ENCODE data around the gene LBX1. TPM values are rescaled to one million over a fixed set of nuclear protein-coding genes. Genes with fewer than 3 reads are reported as not detected.

The LBX1 gene
- total and polyA plus RNA-seq, 2 donors (not counting 1 experiment from before 2014, with no cell fraction given), result not detected

DNA sequence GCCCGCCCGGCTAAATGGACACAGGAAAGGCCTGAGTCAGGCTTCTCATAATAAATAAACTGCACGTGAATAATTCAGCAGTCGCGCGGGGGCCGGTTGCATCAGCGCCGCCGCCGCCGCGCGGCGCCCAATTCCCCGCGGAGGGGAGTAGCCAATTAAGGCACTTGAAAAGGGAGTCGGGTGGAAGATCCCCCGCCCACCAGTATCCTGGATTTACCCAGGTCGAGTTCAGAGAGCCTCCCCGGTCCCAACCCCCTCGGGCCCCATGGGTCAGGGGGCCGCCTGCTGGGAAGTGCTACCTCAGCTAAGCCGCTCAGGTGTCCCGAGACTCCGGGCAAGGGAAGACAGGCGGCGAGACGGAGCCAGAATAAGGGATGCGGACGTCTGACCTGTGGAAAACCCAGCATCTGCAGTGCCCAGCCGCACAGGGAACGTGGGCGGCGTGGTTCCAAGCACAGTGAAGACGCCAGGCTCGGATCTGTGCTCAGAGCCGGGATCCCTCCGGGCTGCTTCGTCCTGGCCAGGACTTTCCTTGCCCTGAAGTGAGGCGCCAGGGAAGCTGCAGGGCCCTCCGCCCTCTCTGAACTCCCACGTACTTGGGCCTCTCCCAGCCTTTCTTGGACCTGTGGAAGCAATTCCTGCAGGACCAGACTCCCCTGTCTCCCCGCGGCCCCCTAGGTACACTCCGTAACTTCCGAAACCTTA is 7.3 kb upstream of the LBX1 start:
- Mint-ChIP-seq H3K27me3 (peaks cover 83% of the 10 kb centered on the region), H3K4me3 (peak overlapping the region; percentile 59), H3K27ac (no peak overlapping the region), H3K9me3 (ENCODE audit: insufficient read depth) (no peaks in the 10 kb centered on the region), H3K4me1 (peaks cover 12% of the 10 kb centered on the region)
- Histone ChIP-seq H3K27ac (ENCODE audit: low read length in 2 of 2) (no peak overlapping the region), H3K4me2 (replicated peaks; ENCODE audit: low read depth, low read length, poor library complexity, severe bottlenecking) (peak overlapping the region; percentile 70), H3K36me3 (replicated peaks in 1 of 2; ENCODE audit: control extremely low read depth in 1 of 2, control insufficient read depth in 1 of 2, extremely low read depth in 1 of 2, insufficient read depth in 2 of 2, low read length in 1 of 2) (no peaks in the 10 kb centered on the region), H3K79me2 (ENCODE audit: control insufficient read depth, insufficient read depth, low read length) (no peaks in the 10 kb centered on the region), H3K9ac (ENCODE audit: low read length) (peak overlapping the region; percentile 6), H3K9me3 (ENCODE audit: control extremely low read depth in 1 of 3, control insufficient read depth in 2 of 3, insufficient read depth in 1 of 3, low read length in 2 of 3) (peaks cover 0 to 32% (median 0%) of the 10 kb centered on the region in 3 donors), H2AFZ (ENCODE audit: insufficient read depth, low read depth, low read length, poor library complexity, severe bottlenecking) (no peak overlapping the region), H4K20me1 (ENCODE audit: control insufficient read depth, insufficient read depth, low read length, poor library complexity, severe bottlenecking) (no peaks in the 10 kb centered on the region), H3K4me3 (ENCODE audit: control extremely low read depth in 1 of 5, extremely low read depth in 1 of 5, insufficient read depth in 1 of 5, low read depth in 2 of 5, low read length in 4 of 5) (peak overlapping the region in 1 of 5 experiments; percentile 3), H3K27me3 (replicated peaks in 1 of 4; ENCODE audit: control extremely low read depth in 1 of 4, control insufficient read depth in 3 of 4, insufficient read depth in 4 of 4, low read length in 3 of 4) (peaks cover 0 to 91% (median 82%) of the 10 kb centered on the region in 4 experiments), H3K4me1 (ENCODE audit: control insufficient read depth in 2 of 2, insufficient read depth in 2 of 2, low read length in 2 of 2) (peaks cover 21 to 39% of the 10 kb centered on the region in 2 donors)
- intact Hi-C loops (cut with micrococcal nuclease), result loop anchor here (2.0 kb wide), 1 partner anchor 20 kb away; no protein-coding TSS in a partner anchor
- ChIA-PET POLR2A (no interaction called here), CTCF (interaction anchor here (0.9 to 1.2 kb wide), 2 partner anchors 10 to 23 kb away, joined by 3 to 5 read pairs; no protein-coding TSS in a partner anchor)
- ATAC-seq (ENCODE audit: low read depth) (no peak), DNase-seq (peak; percentile 62)
- TF ChIP-seq CTCF (IDR thresholded peaks at IDR 0.05), result no peak
- peak; percentile 98 for TF ChIP-seq EZH2 (IDR thresholded peaks at IDR 0.05; ENCODE audit: borderline replicate concordance, insufficient read depth, low read depth, low read length, poor library complexity, severe bottlenecking)
- WGBS (ENCODE audit: insufficient coverage), result 11% methylated on average over 47 of the region's 47 CpGs

GRCh38 chr10:101235766-101236165 is 6.5 kb upstream of the LBX1 start:
- no peaks in the 10 kb centered on the region for H4K20me1 ChIP-seq (ENCODE audit: control insufficient read depth, insufficient read depth, low read length, poor library complexity, severe bottlenecking)
- ATAC-seq (ENCODE audit: low read depth) (no peak), DNase-seq (peak; percentile 27)
- Mint-ChIP-seq H3K27ac (no peak overlapping the region), H3K4me1 (peaks cover 12% of the 10 kb centered on the region), H3K9me3 (ENCODE audit: insufficient read depth) (no peaks in the 10 kb centered on the region), H3K4me3 (peak overlapping the region; percentile 59), H3K27me3 (peaks cover 83% of the 10 kb centered on the region)
- no peak for TF ChIP-seq EZH2 (IDR thresholded peaks at IDR 0.05; ENCODE audit: borderline replicate concordance, insufficient read depth, low read depth, low read length, poor library complexity, severe bottlenecking)
- TF ChIP-seq CTCF (IDR thresholded peaks at IDR 0.05), result no peak
- no peak overlapping the region for H3K27ac ChIP-seq (ENCODE audit: low read length in 2 of 2)
- no peak overlapping the region for H2AFZ ChIP-seq (ENCODE audit: insufficient read depth, low read depth, low read length, poor library complexity, severe bottlenecking)
- H3K36me3 ChIP-seq (replicated peaks in 1 of 2; ENCODE audit: control extremely low read depth in 1 of 2, control insufficient read depth in 1 of 2, extremely low read depth in 1 of 2, insufficient read depth in 2 of 2, low read length in 1 of 2), result no peaks in the 10 kb centered on the region
- ChIA-PET POLR2A (no interaction called here), CTCF (interaction anchor here (0.9 to 1.2 kb wide), 2 partner anchors 9 to 22 kb away, joined by 3 to 5 read pairs; no protein-coding TSS in a partner anchor)
- no peaks in the 10 kb centered on the region for H3K79me2 ChIP-seq (ENCODE audit: control insufficient read depth, insufficient read depth, low read length)
- H3K9ac ChIP-seq (ENCODE audit: low read length), result no peak overlapping the region
- peaks cover 0 to 36% (median 0%) of the 10 kb centered on the region in 3 donors for H3K9me3 ChIP-seq (ENCODE audit: control extremely low read depth in 1 of 3, control insufficient read depth in 2 of 3, insufficient read depth in 1 of 3, low read length in 2 of 3)
- intact Hi-C loops (cut with micrococcal nuclease), result loop anchor here (2.0 kb wide), 1 partner anchor 19 kb away; no protein-coding TSS in a partner anchor
- peaks cover 0 to 97% (median 88%) of the 10 kb centered on the region in 4 experiments for H3K27me3 ChIP-seq (replicated peaks in 1 of 4; ENCODE audit: control extremely low read depth in 1 of 4, control insufficient read depth in 3 of 4, insufficient read depth in 4 of 4, low read length in 3 of 4)
- WGBS (ENCODE audit: insufficient coverage), result 11% methylated on average over 3 of the region's 4 CpGs
- H3K4me3 ChIP-seq (ENCODE audit: control extremely low read depth in 1 of 5, extremely low read depth in 1 of 5, insufficient read depth in 1 of 5, low read depth in 2 of 5, low read length in 4 of 5), result no peak overlapping the region
- no peak overlapping the region for H3K4me2 ChIP-seq (replicated peaks; ENCODE audit: low read depth, low read length, poor library complexity, severe bottlenecking)
- H3K4me1 ChIP-seq (ENCODE audit: control insufficient read depth in 2 of 2, insufficient read depth in 2 of 2, low read length in 2 of 2), result peaks cover 21 to 41% of the 10 kb centered on the region in 2 donors
